GM19395 (cell line): ENCODE data around the gene CEBPE.

Experiments used
- ATAC-seq: cut with Tn5 transposase; IDR thresholded peaks from one replicate; pipeline ENCODE4 v1.9.1; 2021; ENCODE audit warnings: mild to moderate bottlenecking, moderate library complexity; ENCODE audit not compliant: unreplicated experiment

The CEBPE gene

DNA sequence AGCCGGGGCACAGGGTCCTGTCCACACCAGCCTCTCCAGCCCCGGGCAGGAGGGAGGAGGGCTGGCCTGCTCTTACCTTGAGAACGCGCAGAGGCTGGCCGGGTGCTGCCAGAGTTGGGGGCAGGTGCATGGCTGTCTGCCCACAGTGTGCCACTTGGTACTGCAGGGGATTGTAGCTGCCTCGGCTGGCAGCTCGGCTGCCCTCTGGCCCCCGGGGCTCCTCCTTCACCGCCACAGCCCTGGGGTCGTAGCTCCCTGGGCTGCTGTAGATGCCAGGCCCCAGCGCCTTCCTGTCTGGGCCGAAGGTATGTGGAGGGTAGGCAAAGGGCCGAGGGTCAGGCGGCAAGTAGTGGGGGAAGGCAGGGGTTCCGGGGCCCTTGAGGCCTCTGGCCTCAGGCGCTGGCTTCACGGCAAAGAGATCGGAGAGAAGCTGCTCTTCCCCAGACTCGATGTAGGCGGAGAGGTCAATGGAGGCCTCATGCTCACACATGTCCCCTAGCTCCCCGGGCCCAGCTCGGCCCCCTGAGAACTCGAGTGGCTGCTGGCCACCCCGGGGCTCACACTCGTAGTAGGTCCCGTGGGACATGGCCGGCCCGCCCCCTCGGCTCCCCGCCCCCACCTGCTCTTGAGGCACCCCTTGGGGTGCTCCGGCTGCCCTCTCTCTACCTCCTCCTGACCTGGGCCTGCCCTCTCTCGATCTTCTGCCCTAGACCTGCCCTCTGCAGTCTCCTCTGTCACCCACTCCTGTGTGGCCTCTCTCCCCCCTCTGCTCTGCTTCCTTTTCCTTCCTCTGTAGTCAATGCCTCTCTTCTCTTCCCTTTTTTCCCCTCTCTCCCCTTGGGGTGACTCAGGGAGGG, at the start of gene CEBPE:
CEBPE (minus strand) TSS at position 750 of the 857 bp plus-strand sequence; CDS start at position 586, 164 bp downstream.
- no peak for ATAC-seq

GRCh38 chr14:23168246-23168645, 49.2 kb upstream of the CEBPE start:
- no peak for ATAC-seq

DNA sequence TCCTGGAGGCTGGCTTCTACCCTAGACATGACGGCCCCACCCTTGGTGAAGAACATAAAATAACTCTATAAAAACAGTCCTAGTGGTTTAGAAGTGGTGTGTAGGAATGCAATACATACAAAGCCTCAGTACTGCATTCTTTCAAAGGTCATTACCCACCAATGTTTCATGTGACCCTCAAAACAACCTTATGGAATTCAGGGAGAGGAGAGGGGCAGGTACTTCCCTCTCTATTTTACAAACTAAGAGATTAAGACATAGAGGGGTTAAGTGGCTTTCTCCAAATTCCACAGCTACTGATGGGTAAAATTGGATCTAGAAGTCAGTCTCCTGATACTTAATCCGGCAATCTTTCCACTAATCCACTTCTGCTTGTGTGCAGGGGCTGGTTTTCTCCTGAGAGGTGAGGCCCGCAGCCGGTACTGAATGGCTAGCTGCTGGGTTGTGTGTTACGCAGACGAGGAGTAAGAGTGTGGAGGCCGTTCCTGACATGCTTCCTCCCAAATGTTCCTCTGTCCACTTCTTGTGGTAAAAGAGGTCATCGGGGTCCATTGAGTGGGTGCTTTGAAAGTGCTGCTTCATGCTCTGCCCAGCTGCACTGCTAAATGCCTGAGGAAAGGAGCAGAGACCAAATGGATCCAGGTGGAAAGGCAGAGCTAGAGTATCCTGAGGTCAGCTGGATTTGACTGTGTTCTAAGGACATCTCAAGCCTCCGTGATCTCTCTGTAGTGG, 48.2 kb upstream of the CEBPE start:
- no peak for ATAC-seq

GRCh38 chr14:23164949-23165348, 45.9 kb upstream of the CEBPE start:
- ATAC-seq, result no peak

GRCh38 chr14:23164250-23164649, 45.2 kb upstream of the CEBPE start:
- ATAC-seq, result no peak

GRCh38 chr14:23163830-23164229, 44.8 kb upstream of the CEBPE start:
- no peak for ATAC-seq

- ATAC-seq, result no peak
These were observed 43.7 kb upstream of the CEBPE start for GRCh38 chr14:23162800-23163199.

DNA sequence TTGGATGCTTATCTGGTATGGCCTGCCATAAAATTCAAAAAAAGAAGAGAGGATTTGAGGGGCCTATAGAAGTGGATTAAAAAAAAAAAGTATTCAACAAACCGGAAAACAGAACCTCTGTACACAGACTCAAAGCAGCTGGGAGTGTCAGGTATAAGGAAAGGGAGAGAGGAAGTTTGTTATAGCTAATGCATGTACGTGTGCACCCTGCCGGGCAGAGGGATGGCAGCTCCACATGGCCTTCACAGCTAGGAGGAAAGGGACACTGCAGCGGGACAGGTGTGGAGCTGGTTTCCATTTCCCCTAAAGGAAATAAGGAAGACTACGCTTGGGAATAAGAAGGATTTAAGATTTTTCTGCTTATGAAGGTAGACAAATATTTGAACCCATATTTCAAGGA, 43.0 kb upstream of the CEBPE start:
- no peak for ATAC-seq

DNA sequence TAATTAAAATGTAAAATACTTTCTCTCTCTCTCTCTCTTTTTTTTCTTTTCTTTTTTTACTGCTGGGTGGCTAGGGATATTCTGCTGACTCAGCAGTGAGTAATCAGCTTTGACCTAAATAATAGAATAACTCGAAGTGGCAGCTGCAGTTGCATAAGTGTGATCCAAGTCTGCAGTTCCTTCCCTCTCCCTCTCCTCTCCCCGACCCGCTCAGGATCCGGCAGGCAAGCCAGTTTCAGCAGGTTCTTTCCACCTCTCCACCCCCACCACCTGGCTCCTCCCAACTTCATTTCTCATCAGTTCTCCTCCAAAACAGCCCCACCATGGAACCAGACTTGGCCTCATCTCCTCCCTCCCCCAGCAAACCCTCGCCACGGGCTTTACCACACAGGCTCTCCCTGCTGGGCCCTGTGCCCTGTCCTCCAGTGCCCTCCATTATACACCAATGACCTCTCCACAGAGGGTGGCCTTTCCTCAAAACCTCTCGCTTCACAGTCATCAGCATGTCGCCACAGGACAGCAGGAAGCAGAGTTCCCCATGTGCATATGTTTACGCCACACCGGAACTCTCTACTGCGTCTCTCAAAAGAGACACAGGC, 42.0 kb upstream of the CEBPE start:
- ATAC-seq, result no peak

DNA sequence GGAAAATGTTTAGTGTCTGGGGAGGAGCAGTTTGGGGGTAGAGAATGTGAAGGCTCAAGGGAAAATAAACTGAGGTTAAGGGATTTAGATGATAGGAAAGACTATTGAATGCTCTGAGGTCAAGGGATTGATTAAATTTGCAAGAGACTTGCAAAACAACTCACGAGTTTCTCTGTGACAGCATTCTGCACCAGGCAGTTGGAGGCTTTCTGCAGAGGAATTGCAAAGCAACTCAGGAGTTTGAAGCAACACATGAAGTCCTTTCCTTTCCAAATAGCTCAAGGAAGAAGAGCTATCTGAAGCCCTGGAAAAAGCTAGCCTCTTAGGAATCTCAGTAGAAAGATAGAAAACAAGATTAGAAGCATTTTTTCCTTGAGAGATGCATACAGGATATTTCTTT, 40.5 kb upstream of the CEBPE start:
- ATAC-seq, result no peak

GRCh38 chr14:23158779-23159178, 39.7 kb upstream of the CEBPE start:
- no peak for ATAC-seq

DNA sequence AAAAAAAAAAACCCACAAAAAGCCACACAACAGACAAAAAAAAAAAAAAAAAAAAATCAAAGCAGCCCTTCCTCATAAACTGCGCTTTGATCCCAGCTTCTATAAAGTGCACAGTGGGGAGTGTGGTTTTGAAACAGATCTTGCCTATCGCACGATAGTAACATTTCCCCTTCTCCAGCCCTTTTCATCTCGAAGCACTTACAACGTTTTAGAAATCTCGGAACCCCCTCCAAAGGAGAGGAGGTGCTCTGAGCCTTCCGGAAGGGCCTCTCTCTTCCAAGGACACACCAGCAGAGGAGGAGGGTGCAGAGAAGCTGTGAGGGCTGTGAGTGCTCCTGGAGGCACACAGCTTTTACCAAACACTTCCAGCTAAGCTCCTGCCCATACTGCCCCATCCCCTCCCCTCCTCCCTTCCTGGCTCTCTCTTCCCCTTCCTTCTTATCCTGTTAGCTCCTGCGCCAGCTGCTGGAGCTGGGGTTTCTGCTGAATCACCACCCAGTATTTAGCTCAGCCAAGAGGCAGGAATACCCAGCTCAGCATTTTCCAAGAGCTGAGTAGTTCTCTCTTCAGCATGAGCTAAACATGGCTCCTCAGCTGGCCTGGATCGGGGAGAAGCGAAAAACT, 36.0 kb upstream of the CEBPE start:
- ATAC-seq, result no peak

- ATAC-seq, result no peak
These were observed 35.1 kb upstream of the CEBPE start for GRCh38 chr14:23153851-23154796.

GRCh38 chr14:23151342-23151741, 32.3 kb upstream of the CEBPE start:
- ATAC-seq, result no peak

- no peak for ATAC-seq
These were observed 30.7 kb upstream of the CEBPE start for GRCh38 chr14:23149745-23150144.

- ATAC-seq, result no peak
These were observed 29.7 kb upstream of the CEBPE start for GRCh38 chr14:23148591-23149249.

GRCh38 chr14:23147676-23148075, 28.6 kb upstream of the CEBPE start:
- no peak for ATAC-seq

- no peak for ATAC-seq
These were observed 27.9 kb upstream of the CEBPE start for GRCh38 chr14:23146980-23147379.

GRCh38 chr14:23146351-23146910, 27.4 kb upstream of the CEBPE start:
- no peak for ATAC-seq
